Measurements from ENCODE around the gene TDRD5. TPM values are rescaled to one million over a fixed set of nuclear protein-coding genes. Genes with fewer than 3 reads are reported as not detected.

The TDRD5 gene
- total RNA-seq, 1 donor from 2014 or later, result not detected

GRCh38 chr1:179576509-179576908 lies 15.1 kb upstream of the TDRD5 start:
- intact Hi-C loops (cut with micrococcal nuclease), result no loop called here
- Mint-ChIP-seq H3K36me3 (ENCODE audit: low read depth) (no peaks in the 10 kb centered on the region), H3K9me3 (no peaks in the 10 kb centered on the region), H3K4me3 (no peak overlapping the region), H3K27ac (no peak overlapping the region), H3K27me3 (peaks cover 49% of the 10 kb centered on the region), H3K4me1 (peaks cover 8% of the 10 kb centered on the region)
- no peak for TF ChIP-seq CTCF (IDR thresholded peaks at IDR 0.05)
- ATAC-seq (ENCODE audit: low read depth) (no peak), DNase-seq (no peak)
- ChIA-PET CTCF (no interaction called here), POLR2A (no interaction called here)

- POLR2A ChIA-PET, result no interaction called here
- ATAC-seq (ENCODE audit: low read depth) (no peak), DNase-seq (no peak)
- intact Hi-C loops (cut with micrococcal nuclease), result no loop called here
- no peaks in the 10 kb centered on the region for H3K36me3 Mint-ChIP-seq (ENCODE audit: low read depth)
- no peaks in the 10 kb centered on the region for H3K4me1 Mint-ChIP-seq
- no peak overlapping the region for H3K4me3 Mint-ChIP-seq
- H3K27ac Mint-ChIP-seq, result no peak overlapping the region
- peaks cover 53% of the 10 kb centered on the region for H3K27me3 Mint-ChIP-seq
- CTCF ChIA-PET, result no interaction called here
- H3K9me3 Mint-ChIP-seq, result no peaks in the 10 kb centered on the region
- TF ChIP-seq CTCF (IDR thresholded peaks at IDR 0.05), result no peak
Observed at GRCh38 chr1:179583771-179584320, 7.8 kb upstream of the TDRD5 start.

- intact Hi-C loops (cut with micrococcal nuclease), result no loop called here
- TF ChIP-seq CTCF (IDR thresholded peaks at IDR 0.05), result no peak
- H3K27ac Mint-ChIP-seq, result no peak overlapping the region
- no peak overlapping the region for H3K4me3 Mint-ChIP-seq
- DNase-seq (no peak), ATAC-seq (ENCODE audit: low read depth) (no peak)
- no peaks in the 10 kb centered on the region for H3K4me1 Mint-ChIP-seq
- POLR2A ChIA-PET, result no interaction called here
- CTCF ChIA-PET, result no interaction called here
- H3K27me3 Mint-ChIP-seq, result peaks cover 53% of the 10 kb centered on the region
- H3K36me3 Mint-ChIP-seq (ENCODE audit: low read depth), result no peaks in the 10 kb centered on the region
- no peaks in the 10 kb centered on the region for H3K9me3 Mint-ChIP-seq
Observed at GRCh38 chr1:179586107-179586823, 5.4 kb upstream of the TDRD5 start.

- intact Hi-C loops (cut with micrococcal nuclease), result no loop called here
- Mint-ChIP-seq H3K27ac (no peak overlapping the region), H3K4me1 (no peaks in the 10 kb centered on the region), H3K9me3 (no peaks in the 10 kb centered on the region), H3K36me3 (ENCODE audit: low read depth) (no peaks in the 10 kb centered on the region), H3K27me3 (peaks cover 55% of the 10 kb centered on the region), H3K4me3 (no peak overlapping the region)
- POLR2A ChIA-PET, result no interaction called here
- DNase-seq, result no peak
- CTCF ChIA-PET, result no interaction called here
- ATAC-seq (ENCODE audit: low read depth), result no peak
- TF ChIP-seq CTCF (IDR thresholded peaks at IDR 0.05), result no peak
Observed at GRCh38 chr1:179587336-179587735, 4.3 kb upstream of the TDRD5 start.

- Mint-ChIP-seq H3K27me3 (peaks cover 59% of the 10 kb centered on the region), H3K36me3 (ENCODE audit: low read depth) (no peaks in the 10 kb centered on the region), H3K4me3 (no peak overlapping the region), H3K4me1 (no peaks in the 10 kb centered on the region), H3K9me3 (no peaks in the 10 kb centered on the region), H3K27ac (no peak overlapping the region)
- CTCF ChIA-PET, result no interaction called here
- POLR2A ChIA-PET, result no interaction called here
- ATAC-seq (ENCODE audit: low read depth), result no peak
- no peak for TF ChIP-seq CTCF (IDR thresholded peaks at IDR 0.05)
- intact Hi-C loops (cut with micrococcal nuclease), result no loop called here
- DNase-seq, result no peak
Observed at GRCh38 chr1:179588425-179589024, 3.1 kb upstream of the TDRD5 start.

Data from activated B cell treated with CpG ODN at 0.5 μM for 24 hours (primary cell).